GM13976 (cell line): ENCODE measurements around the gene CDON.

ENCODE experiments used
- DNase-seq: peaks from one replicate; pipeline ENCODE4 v3.0.0; 2012; ENCODE audit warnings: low spot score
- in situ Hi-C: fragments of 300-500 bp; cut with MboI; formaldehyde crosslinking; loops from one replicate; pipeline ENCODE4 v1.12.0; 2022; ENCODE audit warnings: low sequenced_read_pairs, mixed read lengths, inconsistent platforms; ENCODE audit not compliant: unreplicated experiment
- TF ChIP-seq, protein P1 (sequence below): IDR thresholded peaks from 2 replicates; pipeline ENCODE4 v1.5.1; 2012; ENCODE audit warnings: borderline replicate concordance, mild to moderate bottlenecking; ENCODE audit not compliant: insufficient read depth; ENCODE audit errors: extremely low read depth, missing control alignments, control extremely low read depth

Gene CDON, protein sequence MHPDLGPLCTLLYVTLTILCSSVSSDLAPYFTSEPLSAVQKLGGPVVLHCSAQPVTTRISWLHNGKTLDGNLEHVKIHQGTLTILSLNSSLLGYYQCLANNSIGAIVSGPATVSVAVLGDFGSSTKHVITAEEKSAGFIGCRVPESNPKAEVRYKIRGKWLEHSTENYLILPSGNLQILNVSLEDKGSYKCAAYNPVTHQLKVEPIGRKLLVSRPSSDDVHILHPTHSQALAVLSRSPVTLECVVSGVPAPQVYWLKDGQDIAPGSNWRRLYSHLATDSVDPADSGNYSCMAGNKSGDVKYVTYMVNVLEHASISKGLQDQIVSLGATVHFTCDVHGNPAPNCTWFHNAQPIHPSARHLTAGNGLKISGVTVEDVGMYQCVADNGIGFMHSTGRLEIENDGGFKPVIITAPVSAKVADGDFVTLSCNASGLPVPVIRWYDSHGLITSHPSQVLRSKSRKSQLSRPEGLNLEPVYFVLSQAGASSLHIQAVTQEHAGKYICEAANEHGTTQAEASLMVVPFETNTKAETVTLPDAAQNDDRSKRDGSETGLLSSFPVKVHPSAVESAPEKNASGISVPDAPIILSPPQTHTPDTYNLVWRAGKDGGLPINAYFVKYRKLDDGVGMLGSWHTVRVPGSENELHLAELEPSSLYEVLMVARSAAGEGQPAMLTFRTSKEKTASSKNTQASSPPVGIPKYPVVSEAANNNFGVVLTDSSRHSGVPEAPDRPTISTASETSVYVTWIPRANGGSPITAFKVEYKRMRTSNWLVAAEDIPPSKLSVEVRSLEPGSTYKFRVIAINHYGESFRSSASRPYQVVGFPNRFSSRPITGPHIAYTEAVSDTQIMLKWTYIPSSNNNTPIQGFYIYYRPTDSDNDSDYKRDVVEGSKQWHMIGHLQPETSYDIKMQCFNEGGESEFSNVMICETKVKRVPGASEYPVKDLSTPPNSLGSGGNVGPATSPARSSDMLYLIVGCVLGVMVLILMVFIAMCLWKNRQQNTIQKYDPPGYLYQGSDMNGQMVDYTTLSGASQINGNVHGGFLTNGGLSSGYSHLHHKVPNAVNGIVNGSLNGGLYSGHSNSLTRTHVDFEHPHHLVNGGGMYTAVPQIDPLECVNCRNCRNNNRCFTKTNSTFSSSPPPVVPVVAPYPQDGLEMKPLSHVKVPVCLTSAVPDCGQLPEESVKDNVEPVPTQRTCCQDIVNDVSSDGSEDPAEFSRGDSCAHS (N-terminal part only)

DNA sequence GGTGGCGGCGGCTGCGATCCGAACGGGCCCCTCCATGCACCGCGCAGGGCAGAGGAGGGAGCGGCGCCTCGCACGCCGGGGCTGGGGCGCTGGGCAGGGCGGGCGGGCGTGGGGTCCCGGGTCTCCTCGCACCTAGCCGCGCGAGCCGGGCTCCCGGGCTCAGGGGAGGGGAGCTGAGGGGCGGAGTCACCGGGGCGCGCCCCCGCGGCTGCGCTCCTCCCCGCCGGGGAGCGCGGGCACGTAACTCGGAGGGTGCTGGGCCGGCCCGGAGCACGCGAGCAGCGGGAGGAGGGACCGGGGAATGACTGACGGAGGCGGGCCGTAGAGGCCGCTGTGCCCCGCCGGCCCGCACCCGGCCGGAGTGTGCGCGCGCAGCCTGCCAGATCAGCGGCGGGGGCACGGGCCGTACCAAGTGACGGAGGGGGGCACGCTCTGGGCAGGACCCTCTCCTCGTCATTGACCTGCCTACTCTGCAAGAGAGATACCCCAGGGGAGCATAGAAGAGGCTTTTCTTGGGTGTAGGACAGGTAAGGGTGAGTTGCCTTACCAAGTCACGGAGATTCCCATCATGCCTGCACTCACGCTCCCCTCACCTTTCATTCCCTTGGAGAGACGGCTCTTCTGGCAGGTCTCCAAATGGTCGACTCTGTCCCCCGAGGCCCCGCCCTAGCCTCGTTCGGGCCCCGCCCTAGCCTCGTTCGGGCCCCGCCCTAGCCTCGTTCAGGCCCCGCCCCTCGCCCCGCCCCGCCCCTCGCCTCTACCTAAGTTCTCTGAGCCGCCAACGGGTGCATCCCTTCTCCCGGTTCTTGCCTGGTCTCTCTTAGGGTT lies at the start of gene CDON:
Gene CDON (minus strand): TSS at position 188 of the 828 bp plus-strand sequence. CDS start 39,390 bp downstream, outside the sequence.
- in situ Hi-C loops, result no loop called here
- TF ChIP-seq, protein P1, sequence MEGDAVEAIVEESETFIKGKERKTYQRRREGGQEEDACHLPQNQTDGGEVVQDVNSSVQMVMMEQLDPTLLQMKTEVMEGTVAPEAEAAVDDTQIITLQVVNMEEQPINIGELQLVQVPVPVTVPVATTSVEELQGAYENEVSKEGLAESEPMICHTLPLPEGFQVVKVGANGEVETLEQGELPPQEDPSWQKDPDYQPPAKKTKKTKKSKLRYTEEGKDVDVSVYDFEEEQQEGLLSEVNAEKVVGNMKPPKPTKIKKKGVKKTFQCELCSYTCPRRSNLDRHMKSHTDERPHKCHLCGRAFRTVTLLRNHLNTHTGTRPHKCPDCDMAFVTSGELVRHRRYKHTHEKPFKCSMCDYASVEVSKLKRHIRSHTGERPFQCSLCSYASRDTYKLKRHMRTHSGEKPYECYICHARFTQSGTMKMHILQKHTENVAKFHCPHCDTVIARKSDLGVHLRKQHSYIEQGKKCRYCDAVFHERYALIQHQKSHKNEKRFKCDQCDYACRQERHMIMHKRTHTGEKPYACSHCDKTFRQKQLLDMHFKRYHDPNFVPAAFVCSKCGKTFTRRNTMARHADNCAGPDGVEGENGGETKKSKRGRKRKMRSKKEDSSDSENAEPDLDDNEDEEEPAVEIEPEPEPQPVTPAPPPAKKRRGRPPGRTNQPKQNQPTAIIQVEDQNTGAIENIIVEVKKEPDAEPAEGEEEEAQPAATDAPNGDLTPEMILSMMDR, result no peak
- DNase-seq, result peak; percentile 99

DNA sequence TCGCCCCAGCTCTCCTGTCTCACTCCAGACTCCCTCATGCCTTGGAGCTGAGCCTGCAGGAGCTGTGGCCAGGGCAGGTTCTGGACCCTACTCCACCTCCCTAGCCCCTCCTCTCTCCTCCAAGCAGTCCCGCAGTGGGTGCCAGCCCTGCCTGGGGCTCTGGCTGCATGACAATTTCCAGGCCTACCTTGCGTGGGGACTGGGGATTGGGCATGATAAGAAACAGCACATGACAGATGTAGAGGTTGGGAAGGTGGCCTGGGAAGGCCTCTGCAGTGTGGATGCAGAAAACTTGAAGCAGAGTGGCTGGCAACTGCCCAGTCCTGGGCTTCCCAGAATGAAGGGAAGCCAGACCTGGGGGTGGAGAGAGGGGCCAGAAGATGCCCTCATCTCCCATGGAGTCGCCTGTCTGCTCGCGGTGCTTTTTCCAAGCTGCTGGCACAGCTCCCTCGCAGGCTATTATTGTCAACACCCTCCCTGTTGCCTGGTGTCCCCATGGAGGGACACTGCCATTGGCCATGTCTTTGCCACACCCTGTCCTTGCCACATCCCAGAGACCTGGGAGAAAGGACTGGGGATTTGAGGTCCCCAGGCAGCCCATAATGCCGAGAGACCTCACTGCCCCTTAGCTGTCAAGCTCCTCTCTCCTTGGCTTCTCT lies 48.9 kb upstream of the CDON start:
- DNase-seq, result no peak
- in situ Hi-C loops, result no loop called here

DNA sequence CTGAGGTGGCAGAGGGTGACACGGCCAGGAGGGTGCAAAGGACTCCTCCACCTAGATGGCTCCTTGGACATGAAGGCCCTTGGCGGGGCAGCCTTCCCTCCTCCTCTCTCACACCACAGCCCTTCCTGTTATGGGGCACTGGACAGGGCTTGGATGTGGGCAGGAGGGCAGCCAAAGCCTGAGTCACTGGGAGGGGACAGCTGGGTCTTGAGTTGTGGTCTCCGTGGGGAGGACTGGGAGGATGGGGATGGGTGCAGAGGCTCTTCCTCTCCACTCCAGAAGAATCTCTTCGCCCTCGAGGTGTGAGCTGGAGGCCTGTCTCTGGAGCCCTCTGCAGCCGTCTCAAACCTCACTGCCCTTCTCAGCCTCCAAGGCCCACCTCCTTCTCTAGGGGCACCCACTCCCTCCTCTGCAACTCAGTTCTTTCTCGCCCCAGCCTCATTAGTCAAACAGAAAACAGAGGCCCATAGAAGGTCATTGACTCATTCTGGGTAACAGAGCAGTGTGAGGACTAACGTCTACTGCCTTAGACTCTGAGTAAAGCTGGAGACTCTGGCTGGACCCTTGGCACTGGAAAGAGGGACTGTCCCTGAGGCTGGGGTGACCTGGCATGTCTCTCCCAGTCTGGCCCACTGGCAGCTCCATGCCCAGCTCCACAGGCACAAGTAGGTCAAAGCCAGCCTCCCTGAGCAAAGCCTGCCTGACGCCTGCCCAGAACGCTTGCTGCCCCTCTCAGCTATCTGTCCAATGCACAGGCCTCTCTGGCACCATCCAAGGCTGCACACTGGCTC lies 47.5 kb upstream of the CDON start:
- TF ChIP-seq, protein P1, result no peak
- no peak for DNase-seq
- in situ Hi-C loops, result no loop called here

More for the DNA sequence above, 48.9 kb upstream of the CDON start:
- TF ChIP-seq, protein P1, result no peak

DNA sequence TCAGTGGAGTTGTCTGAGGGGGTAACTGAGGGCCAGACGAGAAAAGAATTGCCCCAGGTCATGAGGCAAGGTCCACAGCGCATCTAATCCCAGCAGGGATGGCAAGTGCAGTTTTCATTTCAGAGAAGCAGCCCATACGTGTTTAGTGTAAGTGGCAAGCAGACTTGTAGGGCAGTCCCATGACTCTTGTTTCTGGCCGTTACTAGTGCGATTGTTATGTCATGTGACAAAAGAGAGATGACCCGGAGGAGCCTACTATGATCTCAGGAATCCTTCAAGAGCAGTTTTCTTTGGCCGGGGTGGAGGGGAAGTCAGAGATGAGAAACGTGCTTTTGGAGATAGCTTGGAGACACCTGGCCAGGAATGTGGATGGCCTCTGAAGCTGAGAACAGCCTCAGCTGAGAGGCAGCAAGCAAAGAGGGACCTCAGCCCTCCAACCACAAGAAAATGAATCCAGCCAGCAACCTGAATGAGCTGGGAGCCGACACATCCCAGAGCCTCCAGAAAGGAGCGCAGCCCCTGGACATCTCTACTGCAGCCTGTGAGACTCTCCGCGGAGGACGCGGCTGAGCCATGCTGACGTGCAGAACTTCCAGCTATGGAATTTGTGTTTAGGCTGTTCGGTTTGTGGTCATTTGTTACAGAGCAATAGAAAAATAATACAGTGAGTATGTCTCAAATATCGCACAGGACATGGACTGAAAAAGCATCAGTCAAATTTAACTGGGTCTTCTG lies 44.1 kb upstream of the CDON start:
- TF ChIP-seq, protein P1, result no peak
- in situ Hi-C loops, result no loop called here
- no peak for DNase-seq

DNA sequence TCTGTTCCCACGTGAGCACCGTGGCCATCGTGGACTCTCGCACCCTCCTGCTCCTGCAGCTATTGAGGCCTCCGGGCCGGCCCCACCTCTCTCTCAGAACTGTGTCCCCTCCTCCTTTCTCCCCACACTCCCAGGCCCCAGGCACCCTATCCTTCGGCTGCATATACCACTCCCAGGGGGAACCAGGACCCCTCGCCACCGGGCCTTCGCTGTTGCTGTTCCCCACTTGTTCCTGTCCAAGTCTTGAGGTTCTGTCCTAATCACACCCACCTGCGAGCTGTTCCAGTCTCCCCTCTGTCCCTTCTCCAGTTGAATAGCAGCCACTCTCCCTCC lies 43.0 kb upstream of the CDON start:
- TF ChIP-seq, protein P1, result no peak
- no peak for DNase-seq
- in situ Hi-C loops, result no loop called here
